Endometrial microvascular endothelial cells (primary cell): ENCODE measurements around the gene GRB2. TPM values are rescaled to one million over a fixed set of nuclear protein-coding genes. Genes with fewer than 3 reads are reported as not detected.
"Not testable (repeated sequence)": the region's sequence is repeated elsewhere in the genome, so short reads cannot be mapped to it uniquely, and the experiment has no call there.

Source experiments
- in situ Hi-C: cut with HindIII; loops from 2 replicates; pipeline ENCODE4 v1.10.0; 2017; ENCODE audit warnings: low sequenced_read_pairs, low pct_unique_long_range_greater_than_20kb; ENCODE audit errors: inconsistent ontology term
- total RNA-seq: library from RNA; depleted of rRNA; stranded (reverse); fragments of >200 nt; gene quantifications from one replicate; pipeline ENCODE4 v1.2.3, GENCODE V29; 2015; ENCODE audit errors: inconsistent ontology term

Gene GRB2
- total RNA-seq, result 81.3 TPM

- in situ Hi-C loops, result no loop called here
These were observed at the start of gene GRB2 for GRCh38 chr17:75405365-75406221. TSS of gene GRB2 (minus strand) at chr17:75405678. CDS start at chr17:75393628, 12,050 bp downstream.

GRCh38 chr17:75454672-75455071, 49.2 kb upstream of the GRB2 start:
- in situ Hi-C loops, result not testable (repeated sequence)

GRCh38 chr17:75454193-75454592, 48.7 kb upstream of the GRB2 start:
- in situ Hi-C loops, result no loop called here

- in situ Hi-C loops, result no loop called here
These were observed 44.8 kb upstream of the GRB2 start for GRCh38 chr17:75450270-75450669.

- in situ Hi-C loops, result no loop called here
These were observed 42.7 kb upstream of the GRB2 start for GRCh38 chr17:75447951-75448856.

- in situ Hi-C loops, result not testable (repeated sequence)
These were observed 40.4 kb upstream of the GRB2 start for GRCh38 chr17:75445896-75446295.

- in situ Hi-C loops, result no loop called here
These were observed 39.8 kb upstream of the GRB2 start for GRCh38 chr17:75445296-75445695.

GRCh38 chr17:75442168-75443103, 37.0 kb upstream of the GRB2 start:
- in situ Hi-C loops, result no loop called here

GRCh38 chr17:75440738-75441448, 35.4 kb upstream of the GRB2 start:
- in situ Hi-C loops, result no loop called here

GRCh38 chr17:75439287-75439686, 33.8 kb upstream of the GRB2 start:
- in situ Hi-C loops, result no loop called here

GRCh38 chr17:75437404-75437803, 31.9 kb upstream of the GRB2 start:
- in situ Hi-C loops, result not testable (repeated sequence)

- in situ Hi-C loops, result not testable (repeated sequence)
These were observed 29.0 kb upstream of the GRB2 start for GRCh38 chr17:75434433-75434832.

- in situ Hi-C loops, result no loop called here
These were observed 27.8 kb upstream of the GRB2 start for GRCh38 chr17:75433218-75433783.

- in situ Hi-C loops, result no loop called here
These were observed 24.9 kb upstream of the GRB2 start for GRCh38 chr17:75430159-75430974.

GRCh38 chr17:75428543-75429469, 23.3 kb upstream of the GRB2 start:
- in situ Hi-C loops, result no loop called here

- in situ Hi-C loops, result no loop called here
These were observed 13.1 kb upstream of the GRB2 start for GRCh38 chr17:75418531-75418930.
